ENCODE measurements around the gene ZBTB32.

The ZBTB32 gene

GRCh38 chr19:35757749-35758608 is 53.6 kb downstream of the ZBTB32 start, which contains the start of gene PROSER3 (continued):
- no peak for TF ChIP-seq ZNF677 (tag by site-specific recombination; IDR thresholded peaks at IDR 0.05)
- peak; percentile 94 for TF ChIP-seq YY1 (tag by site-specific recombination; IDR thresholded peaks at IDR 0.05)
- no peak for TF ChIP-seq ZNF423 (tag by site-specific recombination; IDR thresholded peaks at IDR 0.05)
- TF ChIP-seq ZNF266 (tag by site-specific recombination; IDR thresholded peaks at IDR 0.05; ENCODE audit: low read depth), result no peak
- no peak for TF ChIP-seq ZNF175 (tag by site-specific recombination; IDR thresholded peaks at IDR 0.05)
- TF ChIP-seq, protein P1, sequence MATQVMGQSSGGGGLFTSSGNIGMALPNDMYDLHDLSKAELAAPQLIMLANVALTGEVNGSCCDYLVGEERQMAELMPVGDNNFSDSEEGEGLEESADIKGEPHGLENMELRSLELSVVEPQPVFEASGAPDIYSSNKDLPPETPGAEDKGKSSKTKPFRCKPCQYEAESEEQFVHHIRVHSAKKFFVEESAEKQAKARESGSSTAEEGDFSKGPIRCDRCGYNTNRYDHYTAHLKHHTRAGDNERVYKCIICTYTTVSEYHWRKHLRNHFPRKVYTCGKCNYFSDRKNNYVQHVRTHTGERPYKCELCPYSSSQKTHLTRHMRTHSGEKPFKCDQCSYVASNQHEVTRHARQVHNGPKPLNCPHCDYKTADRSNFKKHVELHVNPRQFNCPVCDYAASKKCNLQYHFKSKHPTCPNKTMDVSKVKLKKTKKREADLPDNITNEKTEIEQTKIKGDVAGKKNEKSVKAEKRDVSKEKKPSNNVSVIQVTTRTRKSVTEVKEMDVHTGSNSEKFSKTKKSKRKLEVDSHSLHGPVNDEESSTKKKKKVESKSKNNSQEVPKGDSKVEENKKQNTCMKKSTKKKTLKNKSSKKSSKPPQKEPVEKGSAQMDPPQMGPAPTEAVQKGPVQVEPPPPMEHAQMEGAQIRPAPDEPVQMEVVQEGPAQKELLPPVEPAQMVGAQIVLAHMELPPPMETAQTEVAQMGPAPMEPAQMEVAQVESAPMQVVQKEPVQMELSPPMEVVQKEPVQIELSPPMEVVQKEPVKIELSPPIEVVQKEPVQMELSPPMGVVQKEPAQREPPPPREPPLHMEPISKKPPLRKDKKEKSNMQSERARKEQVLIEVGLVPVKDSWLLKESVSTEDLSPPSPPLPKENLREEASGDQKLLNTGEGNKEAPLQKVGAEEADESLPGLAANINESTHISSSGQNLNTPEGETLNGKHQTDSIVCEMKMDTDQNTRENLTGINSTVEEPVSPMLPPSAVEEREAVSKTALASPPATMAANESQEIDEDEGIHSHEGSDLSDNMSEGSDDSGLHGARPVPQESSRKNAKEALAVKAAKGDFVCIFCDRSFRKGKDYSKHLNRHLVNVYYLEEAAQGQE (tag by site-specific recombination; IDR thresholded peaks at IDR 0.05), result peak; percentile 29; the same call in 1 of the 2 replicates
- TF ChIP-seq, protein P2, sequence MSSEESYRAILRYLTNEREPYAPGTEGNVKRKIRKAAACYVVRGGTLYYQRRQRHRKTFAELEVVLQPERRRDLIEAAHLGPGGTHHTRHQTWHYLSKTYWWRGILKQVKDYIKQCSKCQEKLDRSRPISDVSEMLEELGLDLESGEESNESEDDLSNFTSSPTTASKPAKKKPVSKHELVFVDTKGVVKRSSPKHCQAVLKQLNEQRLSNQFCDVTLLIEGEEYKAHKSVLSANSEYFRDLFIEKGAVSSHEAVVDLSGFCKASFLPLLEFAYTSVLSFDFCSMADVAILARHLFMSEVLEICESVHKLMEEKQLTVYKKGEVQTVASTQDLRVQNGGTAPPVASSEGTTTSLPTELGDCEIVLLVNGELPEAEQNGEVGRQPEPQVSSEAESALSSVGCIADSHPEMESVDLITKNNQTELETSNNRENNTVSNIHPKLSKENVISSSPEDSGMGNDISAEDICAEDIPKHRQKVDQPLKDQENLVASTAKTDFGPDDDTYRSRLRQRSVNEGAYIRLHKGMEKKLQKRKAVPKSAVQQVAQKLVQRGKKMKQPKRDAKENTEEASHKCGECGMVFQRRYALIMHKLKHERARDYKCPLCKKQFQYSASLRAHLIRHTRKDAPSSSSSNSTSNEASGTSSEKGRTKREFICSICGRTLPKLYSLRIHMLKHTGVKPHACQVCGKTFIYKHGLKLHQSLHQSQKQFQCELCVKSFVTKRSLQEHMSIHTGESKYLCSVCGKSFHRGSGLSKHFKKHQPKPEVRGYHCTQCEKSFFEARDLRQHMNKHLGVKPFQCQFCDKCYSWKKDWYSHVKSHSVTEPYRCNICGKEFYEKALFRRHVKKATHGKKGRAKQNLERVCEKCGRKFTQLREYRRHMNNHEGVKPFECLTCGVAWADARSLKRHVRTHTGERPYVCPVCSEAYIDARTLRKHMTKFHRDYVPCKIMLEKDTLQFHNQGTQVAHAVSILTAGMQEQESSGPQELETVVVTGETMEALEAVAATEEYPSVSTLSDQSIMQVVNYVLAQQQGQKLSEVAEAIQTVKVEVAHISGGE (tag by site-specific recombination; conservative IDR thresholded peaks at IDR 0.05; ENCODE audit: low read depth), result peak; percentile 96
- TF ChIP-seq ZNF624 (tag by site-specific recombination; IDR thresholded peaks at IDR 0.05), result no peak
- no peak for TF ChIP-seq ZNF132 (tag by site-specific recombination; IDR thresholded peaks at IDR 0.05; ENCODE audit: borderline replicate concordance)
- TF ChIP-seq GLIS2 (tag by site-specific recombination; IDR thresholded peaks at IDR 0.05), result peak; percentile 97
- TF ChIP-seq, protein P3, sequence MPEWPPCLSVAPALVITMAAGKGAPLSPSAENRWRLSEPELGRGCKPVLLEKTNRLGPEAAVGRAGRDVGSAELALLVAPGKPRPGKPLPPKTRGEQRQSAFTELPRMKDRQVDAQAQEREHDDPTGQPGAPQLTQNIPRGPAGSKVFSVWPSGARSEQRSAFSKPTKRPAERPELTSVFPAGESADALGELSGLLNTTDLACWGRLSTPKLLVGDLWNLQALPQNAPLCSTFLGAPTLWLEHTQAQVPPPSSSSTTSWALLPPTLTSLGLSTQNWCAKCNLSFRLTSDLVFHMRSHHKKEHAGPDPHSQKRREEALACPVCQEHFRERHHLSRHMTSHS (tag by site-specific recombination; IDR thresholded peaks at IDR 0.05), result no peak
- no peak for TF ChIP-seq ZNF830 (tag by site-specific recombination; IDR thresholded peaks at IDR 0.05; ENCODE audit: low read depth)
- no peak for TF ChIP-seq ZNF404 (tag by site-specific recombination; IDR thresholded peaks at IDR 0.05)
- no peak; the same call in 1 of the 2 replicates for TF ChIP-seq TSHZ1 (tag by site-specific recombination; IDR thresholded peaks at IDR 0.05; ENCODE audit: borderline replicate concordance)
- TF ChIP-seq GLI4 (tag by site-specific recombination; IDR thresholded peaks at IDR 0.05), result no peak
- no peak for TF ChIP-seq TRIM28 (IDR thresholded peaks at IDR 0.05; ENCODE audit: borderline replicate concordance, low read length)
- TF ChIP-seq ZIC2 (tag by site-specific recombination; IDR thresholded peaks at IDR 0.05), result no peak; the same call in 1 of the 2 replicates
- TF ChIP-seq ZNF792 (tag by site-specific recombination; IDR thresholded peaks at IDR 0.05), result no peak
- TF ChIP-seq ZNF398 (tag by site-specific recombination; IDR thresholded peaks at IDR 0.05), result no peak
- TF ChIP-seq ZNF292 (tag by site-specific recombination; IDR thresholded peaks at IDR 0.05; ENCODE audit: borderline replicate concordance, low read depth), result no peak
- no peak for TF ChIP-seq ZNF248 (tag by site-specific recombination; IDR thresholded peaks at IDR 0.05)
- TF ChIP-seq ZNF776 (tag by site-specific recombination; IDR thresholded peaks at IDR 0.05; ENCODE audit: borderline replicate concordance), result no peak
- TF ChIP-seq KLF7 (tag by site-specific recombination; IDR thresholded peaks at IDR 0.05; ENCODE audit: borderline replicate concordance), result peak; percentile 100
- TF ChIP-seq ZNF121 (tag by site-specific recombination; IDR thresholded peaks at IDR 0.05), result no peak
- no peak for TF ChIP-seq ZNF302 (tag by site-specific recombination; IDR thresholded peaks at IDR 0.05; ENCODE audit: low read depth)
- TF ChIP-seq ZNF558 (tag by site-specific recombination; IDR thresholded peaks at IDR 0.05), result peak; percentile 33; the same call in 1 of the 2 replicates
- no peak for TF ChIP-seq ZNF514 (tag by site-specific recombination; IDR thresholded peaks at IDR 0.05)

Measured in HEK293 (cell line).